Measurements from ENCODE around the gene PIN1.
"Not testable (repeated sequence)": the region's sequence is repeated elsewhere in the genome, so short reads cannot be mapped to it uniquely, and the experiment has no call there.

The PIN1 gene

DNA sequence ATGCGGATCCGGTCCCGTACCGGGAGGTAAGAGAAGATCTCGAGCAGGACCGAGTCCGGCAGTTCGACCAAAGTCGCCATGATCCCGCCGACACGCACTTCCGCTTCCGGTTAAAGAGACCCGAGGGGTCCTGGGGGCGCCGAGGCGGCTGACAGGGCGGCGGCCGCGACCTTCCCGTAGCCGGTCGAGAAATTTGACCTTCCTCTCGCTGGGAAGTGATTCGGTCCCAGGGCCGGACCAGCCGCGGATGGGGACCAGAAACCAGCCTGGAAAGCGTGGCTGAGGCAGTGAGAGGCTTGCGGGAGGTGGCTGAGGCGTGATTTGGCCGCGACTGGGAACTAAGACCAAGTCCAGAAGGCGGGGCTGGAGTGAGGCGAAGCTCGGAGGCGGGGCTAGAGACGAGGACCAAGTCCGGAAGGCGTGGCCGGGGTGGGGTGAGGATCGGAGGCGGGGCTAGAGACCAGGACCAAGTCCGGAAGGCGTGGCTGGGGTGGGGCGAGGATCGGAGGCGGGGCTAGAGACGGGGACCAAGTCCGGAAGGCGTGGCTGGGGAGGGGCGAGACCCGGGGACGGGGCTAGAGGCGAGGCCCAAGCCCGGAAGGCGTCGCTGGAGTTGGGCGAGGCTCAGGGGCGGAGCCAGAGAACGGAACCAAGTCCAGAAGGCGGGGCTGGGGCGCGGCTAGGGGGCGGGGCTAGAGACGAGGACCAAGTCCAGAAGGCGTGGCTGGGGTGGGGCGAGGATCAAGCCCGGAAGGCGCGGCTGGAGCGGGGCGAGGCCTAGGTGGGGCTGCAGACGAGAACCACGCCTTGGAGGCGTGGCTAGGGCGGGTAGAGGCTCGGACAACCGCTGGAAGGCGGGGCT lies 16.2 kb upstream of the PIN1 start, which contains the start of gene FBXL12:
Gene FBXL12 (minus strand): TSS at position 346 of the 862 bp plus-strand sequence. CDS start 266 bp downstream, at position 80.
- DNase-seq (ENCODE audit: low read depth): peak; percentile 98

DNA sequence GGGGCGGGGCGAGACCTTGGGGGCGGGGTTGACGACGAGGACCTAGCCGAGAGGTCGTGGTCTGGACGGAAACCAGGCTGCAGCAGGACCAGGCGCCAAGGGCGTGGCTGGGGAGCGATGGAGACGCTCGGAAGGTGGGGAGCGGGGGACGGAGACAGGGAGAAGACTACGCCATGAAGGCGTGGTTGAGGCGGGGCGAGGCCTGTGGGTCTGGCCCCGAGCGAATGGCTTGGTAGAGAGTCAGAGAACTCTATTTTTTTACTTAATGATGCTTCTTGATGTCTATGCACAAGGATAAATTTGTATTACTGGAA lies 15.6 kb upstream of the PIN1 start:
- no peak for DNase-seq (ENCODE audit: low read depth)

DNA sequence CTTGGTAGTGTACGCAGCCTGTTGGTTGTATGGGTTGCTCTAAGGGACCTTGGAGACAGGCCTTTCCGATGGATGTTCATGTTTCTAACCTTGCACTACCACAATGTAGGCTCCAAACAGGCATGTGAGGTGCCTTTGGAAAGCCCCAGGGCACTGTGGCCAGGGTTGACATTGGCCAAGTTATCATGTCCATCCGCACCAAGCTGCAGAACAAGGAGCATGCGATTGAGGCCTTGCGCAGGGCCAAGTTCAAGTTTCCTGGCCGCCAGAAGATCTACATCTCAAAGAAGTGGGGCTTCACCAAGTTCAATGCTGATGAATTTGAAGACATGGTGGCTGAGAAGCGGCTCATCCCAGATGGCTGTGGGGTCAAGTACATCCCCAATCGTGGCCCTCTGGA lies 15.1 kb upstream of the PIN1 start:
- not testable (repeated sequence) for DNase-seq (ENCODE audit: low read depth)

DNA sequence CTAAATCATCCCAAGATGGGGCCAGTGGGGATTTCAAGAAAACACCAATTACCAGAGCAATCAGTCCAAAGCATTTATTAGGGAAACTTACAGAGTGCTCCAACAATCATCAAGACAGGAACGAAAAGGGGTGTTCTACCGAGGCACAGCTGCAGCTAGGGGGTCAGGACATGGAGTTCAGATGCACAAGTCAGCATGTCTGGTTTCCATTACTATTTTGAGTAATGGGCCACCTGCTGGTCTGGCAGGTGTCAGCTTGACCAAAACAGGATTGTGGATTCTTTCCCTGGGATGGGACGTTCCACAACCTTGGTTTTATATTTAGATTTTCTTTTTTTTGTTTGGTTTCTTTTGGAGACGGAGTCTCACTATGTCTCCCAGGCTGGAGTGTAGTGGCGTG lies 11.3 kb upstream of the PIN1 start:
- no peak for DNase-seq (ENCODE audit: low read depth)

DNA sequence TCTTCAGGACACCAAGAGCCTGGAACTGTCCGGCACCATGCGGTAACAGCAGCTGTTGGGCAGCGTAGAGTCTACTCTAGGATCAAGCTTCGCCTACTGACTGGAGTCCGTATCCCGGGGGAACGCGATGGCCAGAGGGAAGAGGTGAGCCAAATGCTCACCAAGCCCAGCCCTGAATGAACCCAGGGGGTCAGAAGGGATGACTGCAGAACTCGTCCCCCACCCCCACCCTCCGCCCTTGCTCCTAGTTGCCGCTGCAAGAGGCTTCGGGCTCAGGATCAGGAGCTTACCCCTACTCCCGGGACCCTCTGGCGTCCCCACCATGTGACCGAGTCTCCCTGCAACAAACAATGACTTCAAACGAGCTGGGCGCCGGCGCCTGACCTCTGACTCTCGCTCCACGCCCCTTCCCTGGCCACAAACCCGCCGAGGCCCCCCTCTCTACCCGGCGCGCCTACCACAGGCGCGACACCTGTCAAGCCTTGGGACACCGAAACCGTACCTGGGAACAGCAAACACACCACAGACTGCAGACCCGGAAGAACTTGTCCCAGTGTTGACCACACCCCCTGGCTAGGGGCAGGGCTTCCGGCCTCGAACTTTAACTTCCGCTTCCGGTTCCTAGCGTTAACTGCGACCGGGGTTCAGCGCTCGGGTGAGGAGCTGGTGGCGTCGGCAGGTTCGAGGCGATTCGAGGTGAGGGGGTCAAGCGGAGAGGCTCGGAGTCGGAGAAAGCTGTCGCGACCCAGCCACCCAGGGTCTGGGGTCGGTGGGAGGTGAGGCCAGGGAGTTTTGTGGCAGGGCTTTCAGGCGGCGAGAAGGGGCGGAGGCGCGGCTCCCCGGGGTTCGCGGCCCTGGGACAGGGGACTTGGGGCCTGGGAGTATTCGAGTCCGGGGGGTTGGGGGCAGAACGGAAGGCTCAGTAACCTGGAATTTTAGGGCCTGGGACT lies 7.6 kb upstream of the PIN1 start, which contains the start of gene UBL5:
Gene UBL5 (plus strand): TSS at position 630 of the 950 bp plus-strand sequence. CDS start 420 bp downstream, outside the sequence.
- peak; percentile 60 for DNase-seq (ENCODE audit: low read depth)

DNA sequence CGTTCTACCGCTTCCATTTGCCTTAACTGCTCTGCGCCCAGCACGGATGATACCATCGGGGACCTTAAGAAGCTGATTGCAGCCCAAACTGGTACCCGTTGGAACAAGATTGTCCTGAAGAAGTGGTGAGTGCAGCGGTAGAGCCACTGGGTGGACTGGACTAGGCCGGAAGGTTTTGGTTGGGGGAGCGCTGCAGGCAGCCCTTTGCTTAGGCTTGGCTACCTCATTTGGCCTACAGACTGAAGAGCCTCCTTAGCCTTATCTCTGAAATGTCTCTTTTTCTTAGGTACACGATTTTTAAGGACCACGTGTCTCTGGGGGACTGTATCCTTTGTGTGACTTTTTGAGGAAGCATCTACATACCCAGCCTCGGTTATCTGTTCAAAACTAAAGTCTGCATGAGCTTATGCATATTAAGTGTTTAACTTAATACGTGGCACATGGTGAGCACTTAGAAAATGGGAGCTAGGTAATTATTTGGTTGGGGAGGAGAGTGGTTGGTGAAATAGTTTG lies 6.5 kb upstream of the PIN1 start:
- no peak for DNase-seq (ENCODE audit: low read depth)

DNA sequence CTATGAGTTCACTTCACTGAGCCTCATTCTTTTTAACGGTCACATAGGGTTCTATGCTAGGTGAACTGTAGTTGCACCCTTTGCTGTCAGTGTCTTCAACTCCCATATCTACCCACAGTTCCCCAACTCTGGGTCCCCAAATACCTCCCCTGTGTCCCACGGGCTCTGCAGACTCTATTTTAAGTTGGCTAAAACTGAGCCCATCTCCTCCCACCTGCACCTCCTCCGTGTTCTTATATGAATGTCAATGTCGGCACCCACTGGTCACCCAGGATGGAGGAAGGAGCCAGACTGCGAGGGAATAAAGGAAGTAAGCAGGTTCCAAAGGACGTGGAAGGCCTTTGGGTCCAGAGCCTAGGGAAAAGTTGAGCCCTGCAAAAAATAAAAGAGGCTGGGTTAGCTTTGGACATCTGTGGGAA lies 802 bp upstream of the PIN1 start:
- DNase-seq (ENCODE audit: low read depth): no peak

DNA sequence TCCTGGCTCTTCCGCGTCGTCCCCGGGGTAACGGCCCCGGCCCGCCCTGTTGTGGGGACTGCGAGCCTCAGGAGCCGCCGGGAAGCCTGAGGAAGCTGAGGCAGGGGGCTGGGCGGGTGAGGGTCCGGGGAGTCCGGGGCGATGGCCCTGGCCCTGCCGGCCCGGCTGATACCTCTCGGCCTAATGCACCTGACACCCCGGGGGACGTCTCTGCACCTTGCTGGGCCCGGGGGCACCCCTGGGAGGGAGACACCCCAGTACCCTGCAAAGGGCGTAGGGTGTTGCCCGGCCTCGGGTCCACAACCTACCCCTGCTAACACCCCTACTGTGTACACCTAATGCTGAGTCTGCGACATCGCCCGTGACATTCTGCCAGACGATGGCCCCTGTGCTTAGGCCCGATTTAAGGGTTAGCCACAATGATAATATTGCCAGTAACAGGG lies 410 bp downstream of the PIN1 start:
- no peak for DNase-seq (ENCODE audit: low read depth)

DNA sequence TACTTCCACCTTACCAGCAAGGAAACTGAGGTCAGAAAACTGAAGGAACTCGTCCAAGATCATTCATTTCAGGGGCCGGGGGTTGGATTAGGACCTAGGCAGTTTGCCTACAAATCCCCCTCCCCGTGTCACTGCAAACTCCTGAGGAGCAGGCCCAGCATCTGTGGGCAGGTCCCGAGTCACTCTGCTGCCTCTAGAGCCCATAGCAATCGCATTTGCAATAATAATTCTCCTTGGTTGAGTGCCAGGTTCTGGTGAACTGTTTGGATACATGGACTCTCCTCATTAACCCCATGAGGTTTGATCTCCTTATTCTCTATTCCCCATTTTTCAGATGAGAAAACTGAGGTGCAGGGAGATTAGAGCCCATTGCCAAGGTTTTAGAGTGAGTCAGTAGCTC lies 903 bp downstream of the PIN1 start:
- no peak for DNase-seq (ENCODE audit: low read depth)

DNA sequence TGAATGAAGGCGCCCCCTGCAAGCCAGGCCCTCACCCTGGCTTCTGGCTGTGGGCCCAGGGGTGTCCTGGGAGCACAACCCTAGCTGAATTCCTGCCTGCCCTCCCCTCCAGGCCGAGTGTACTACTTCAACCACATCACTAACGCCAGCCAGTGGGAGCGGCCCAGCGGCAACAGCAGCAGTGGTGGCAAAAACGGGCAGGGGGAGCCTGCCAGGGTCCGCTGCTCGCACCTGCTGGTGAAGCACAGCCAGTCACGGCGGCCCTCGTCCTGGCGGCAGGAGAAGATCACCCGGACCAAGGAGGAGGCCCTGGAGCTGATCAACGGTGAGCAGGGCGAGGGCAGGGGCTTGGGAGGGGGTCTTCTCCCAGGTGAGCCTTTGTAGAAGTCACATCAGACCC lies 3.2 kb downstream of the PIN1 start:
- no peak for DNase-seq (ENCODE audit: low read depth)

DNA sequence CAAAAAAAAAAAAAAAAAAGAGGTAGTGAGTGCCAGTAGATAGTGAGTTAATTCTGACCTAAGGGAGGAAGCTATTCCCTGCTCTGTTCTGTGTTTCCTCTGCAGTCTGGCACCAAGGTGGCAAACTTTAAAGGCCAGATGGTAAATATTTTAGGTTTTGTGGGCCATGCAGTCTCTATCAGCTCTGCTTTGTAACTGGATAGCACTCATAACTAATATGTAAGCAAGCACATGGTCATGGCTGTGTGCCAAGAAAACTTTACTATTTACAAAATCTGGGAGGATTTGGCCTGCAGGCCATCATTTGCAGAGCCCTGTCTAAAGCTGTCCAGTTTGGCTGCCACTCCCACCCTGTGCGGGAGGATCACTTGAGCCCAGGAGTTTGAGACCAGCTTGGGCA lies 4.3 kb downstream of the PIN1 start:
- DNase-seq (ENCODE audit: low read depth): no peak

DNA sequence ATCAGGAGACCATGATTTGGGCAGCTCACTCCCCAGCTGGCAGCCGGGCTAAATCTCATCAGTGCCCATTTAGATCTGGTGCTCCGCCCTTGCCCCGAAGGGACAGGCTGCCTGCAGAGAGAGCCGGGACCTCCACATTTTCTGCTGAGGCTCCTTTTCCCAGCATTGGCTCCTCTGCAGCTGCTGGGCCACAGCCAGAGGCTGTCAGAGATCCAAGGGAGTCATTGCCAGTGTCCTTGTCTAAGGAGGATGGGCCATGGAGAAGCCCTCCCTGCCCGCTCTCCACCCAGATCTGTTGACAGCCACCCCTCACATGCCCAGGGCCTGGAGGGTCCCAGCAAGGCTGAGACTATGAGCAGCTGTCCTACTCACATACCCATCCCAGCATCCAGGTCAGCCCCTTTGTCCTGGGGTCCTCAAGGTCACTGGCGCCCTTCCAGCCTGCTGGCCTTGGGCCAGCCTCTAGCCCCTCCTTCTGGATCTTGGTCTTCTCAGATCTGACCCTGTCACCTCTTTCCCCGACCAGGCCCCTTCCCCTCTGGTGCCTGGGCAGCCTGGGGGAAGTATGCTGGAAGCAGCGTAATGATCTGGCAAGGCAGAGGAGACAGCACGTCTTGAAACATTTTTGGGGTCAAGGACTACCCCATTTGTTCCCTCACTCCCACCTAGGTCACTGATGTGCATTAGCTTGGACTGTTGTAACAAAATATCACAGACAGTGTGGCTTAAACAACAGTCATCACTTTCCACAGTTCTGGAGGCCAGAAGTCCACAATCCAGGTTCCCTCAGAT lies 7.9 kb downstream of the PIN1 start:
- DNase-seq (ENCODE audit: low read depth): no peak

DNA sequence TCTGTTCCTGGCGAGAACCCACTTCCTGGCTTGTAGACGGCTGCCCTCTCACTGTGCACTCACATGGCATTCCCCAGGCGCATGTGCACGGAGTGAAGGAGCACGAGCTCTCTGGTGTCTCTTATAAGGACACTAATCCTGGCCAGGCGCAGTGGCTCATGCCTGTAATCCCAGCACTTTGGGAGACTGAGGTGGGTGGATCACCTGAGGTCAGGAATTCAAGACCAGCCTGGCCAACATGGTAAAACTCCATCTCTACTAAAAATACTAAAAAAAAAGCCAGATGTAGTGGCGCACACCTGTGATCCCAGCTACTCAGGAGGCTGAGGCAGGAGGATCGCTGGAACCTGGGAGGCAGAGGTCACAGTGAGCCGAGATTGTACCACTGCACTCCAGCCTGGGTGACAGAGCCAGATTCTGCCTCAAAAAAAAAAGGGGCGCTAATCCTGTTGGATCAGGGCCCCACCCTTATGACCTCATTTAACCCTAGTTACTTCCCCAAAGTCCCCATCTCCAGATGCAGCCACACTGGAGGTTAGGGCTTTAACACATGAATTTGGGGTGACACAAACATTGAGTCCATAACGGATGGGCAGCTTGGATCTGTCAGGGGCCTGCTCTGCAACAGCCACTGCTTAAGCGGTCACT lies 8.6 kb downstream of the PIN1 start:
- not testable (repeated sequence) for DNase-seq (ENCODE audit: low read depth)

DNA sequence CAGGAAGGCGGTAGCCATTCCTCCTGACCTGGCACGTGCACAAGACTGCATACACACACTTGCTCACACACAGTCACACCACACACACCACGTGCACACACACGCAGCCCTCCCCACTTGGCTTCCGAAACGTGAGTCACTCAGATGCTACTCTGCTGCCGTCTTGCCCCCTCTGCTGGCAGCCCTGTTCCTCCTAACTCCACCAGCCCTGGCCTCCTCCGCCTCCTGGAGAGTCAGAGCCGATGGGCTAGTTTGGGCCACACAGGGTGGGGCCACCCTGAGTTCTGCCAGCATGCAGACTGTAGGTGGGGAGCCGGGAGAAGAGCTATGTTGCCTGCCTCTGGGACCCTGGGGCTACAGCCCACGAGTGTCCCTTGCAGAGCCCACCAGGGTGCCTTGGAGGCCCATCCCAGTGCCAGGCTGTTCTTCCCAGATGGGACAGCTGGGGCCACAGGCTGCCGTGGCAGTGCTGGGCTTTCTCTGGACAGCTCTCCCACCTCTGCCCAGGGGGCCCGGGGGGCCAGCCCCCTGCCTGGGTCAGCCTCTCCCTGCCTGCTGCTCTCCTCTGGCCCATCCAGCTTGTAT lies 12.1 kb downstream of the PIN1 start:
- no peak for DNase-seq (ENCODE audit: low read depth)

DNA sequence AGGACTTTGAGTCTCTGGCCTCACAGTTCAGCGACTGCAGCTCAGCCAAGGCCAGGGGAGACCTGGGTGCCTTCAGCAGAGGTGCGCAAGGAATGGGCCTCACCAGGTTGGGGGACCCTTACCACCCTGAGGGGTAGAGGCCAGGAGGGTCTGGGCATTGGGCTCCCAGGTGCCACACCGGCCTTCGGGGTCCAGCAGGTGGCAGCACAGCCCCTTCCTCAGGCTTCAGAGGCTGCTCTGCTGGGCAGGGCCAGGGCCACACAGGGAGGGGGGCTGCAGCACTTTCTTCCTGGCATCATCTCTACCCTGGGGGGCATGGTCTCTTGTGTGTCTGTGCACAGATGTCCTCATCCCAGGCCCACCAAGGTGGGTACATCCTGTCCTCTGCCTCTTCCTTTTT lies 12.9 kb downstream of the PIN1 start:
- no peak for DNase-seq (ENCODE audit: low read depth)

DNA sequence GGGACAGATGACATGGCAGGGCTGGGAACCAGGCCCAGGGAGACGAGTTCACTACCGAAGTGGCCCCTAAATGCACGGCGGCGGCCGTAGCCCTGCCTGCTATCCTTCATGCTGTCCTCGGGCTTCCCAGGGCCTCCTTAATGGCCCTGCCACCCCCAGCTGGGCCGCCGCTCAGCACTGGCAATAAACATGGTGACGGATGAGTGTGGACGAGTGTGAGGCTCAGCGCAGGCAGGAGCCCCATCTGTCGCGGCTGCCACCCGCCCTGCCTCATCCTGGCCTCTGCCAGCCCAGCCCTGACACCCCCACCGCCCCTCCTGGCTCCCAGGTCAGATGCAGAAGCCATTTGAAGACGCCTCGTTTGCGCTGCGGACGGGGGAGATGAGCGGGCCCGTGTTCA lies 13.6 kb downstream of the PIN1 start:
- DNase-seq (ENCODE audit: low read depth): no peak

DNA sequence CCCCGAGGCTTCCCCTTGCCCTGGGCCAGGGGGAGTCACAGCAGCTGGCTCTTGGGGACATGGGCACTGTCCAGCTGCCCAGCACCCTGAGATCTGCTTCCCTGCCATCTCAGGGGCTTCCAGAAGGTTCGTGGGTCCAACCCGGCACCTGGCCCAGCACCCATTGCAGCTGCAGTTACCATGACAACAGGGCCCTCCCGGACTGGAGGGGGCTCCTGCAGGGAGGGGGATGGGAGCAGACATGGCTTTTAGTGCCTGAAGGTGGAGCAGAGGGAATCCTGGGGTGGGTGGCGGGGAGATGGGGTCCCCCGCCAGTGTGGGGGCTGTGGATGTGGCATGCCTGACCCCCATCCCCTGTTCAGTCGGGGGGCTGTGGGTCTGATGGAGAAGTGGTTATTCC lies 14.7 kb downstream of the PIN1 start:
- DNase-seq (ENCODE audit: low read depth): no peak

DNA sequence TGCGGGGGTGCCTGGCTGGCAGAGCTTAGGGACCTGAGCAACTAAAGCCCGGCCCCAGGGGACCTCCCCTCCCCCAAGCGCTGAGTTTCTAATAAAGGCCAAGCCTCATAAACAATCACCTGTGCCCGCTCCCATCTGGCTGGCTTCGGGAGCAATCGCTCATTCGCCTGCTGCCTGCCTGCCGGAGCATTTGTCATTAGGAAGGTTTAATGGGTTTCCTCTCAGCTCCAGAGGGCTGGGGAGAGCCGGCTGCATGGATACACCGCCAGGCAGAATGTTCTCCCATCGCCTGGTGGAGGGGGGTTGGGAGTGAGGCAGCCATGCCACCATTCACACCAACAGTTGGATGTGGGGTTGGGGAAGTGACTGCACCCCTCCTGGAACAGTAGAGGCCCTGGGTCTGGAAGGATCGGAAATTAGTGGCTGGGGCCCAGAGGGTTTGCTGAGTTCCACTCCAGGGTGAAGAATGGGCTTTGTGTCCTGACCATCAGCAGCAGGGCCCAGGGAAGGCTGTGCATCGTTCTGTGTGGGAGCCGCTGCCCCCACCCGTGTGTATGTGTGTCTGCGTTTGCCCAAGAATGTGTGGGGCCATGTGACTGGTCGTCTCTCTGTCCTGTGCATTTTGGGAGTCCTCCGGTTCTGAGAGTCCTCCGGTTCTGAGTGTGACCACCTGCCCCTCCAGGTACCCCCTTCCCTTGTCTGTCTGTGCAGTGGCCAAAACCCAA lies 15.3 kb downstream of the PIN1 start:
- no peak for DNase-seq (ENCODE audit: low read depth)

DNA sequence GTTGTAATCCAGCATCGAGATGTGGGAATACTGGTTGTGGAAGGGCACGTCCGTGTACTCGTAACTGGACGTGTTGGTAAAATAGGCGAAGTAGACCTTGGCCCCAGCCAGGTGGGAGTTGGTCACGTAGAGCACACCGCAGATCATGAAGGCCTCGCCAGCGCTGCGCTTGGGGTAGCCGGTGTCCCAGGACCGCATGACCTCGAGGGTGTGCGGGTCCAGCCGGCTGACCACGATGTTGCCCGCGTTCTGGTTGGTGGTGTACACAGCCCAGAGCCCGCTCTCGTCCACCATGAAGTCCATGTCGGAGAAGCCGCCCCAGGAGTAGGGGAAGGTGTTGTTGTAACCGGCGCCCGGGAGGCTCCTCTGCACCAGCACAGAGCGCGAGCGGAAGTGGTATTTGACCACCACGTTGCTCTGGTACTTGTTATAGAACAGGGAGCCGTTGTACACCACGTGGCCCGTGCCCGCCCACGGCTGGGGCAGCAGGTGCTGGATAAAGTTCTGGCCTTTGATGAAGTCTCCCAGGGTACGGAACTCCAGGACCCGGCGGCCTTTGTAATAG lies 19.2 kb downstream of the PIN1 start:
- no peak for DNase-seq (ENCODE audit: low read depth)

DNA sequence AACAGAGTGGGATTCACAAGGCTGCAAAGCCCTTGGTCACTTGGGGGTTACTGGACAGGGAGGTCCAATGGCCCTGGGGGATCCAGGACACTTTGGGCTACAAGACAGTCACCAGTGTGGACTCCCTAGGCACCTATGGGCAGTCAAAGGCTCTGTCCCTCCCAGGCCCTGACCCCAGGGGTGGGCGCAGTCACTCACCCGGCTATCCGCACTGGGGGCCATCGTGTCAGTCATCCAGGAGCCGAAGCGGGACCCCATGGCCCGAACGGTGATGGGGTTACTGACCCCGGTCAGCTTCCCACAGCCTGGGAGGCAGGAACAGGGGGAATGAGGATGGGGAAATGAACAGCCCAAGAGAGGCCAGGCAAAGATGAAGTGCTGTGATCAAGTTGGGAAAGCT lies 21.5 kb downstream of the PIN1 start:
- no peak for DNase-seq (ENCODE audit: low read depth)
